Hematopoietic multipotent progenitor cell treated with erythropoietin and hydrocortisone succinate and interleukin-3 and kit ligand, for 4 days (in vitro differentiated cells): ENCODE results near the gene ZBTB46.
A peak's percentile ranks its signal among the peaks of the same experiment; 100 is the strongest.
"Not testable (repeated sequence)": the region's sequence is repeated elsewhere in the genome, so short reads cannot be mapped to it uniquely, and the experiment has no call there.

ENCODE experiments used
- DNase-seq: peaks from one replicate; pipeline ENCODE4 v3.0.0-alpha.2; 2015

The ZBTB46 gene

GRCh38 chr20:63857764-63858392, 26.8 kb upstream of the ZBTB46 start:
- no peak for DNase-seq

- DNase-seq = no peak
Observed at GRCh38 chr20:63856098-63856511, 25.0 kb upstream of the ZBTB46 start.

GRCh38 chr20:63855363-63856097, 24.5 kb upstream of the ZBTB46 start:
- no peak for DNase-seq

GRCh38 chr20:63854766-63855362, 23.8 kb upstream of the ZBTB46 start:
- no peak for DNase-seq

GRCh38 chr20:63854069-63854765, 23.2 kb upstream of the ZBTB46 start:
- peak; percentile 60 for DNase-seq

- not testable (repeated sequence) for DNase-seq
Observed at GRCh38 chr20:63853733-63854068, 22.6 kb upstream of the ZBTB46 start.

- DNase-seq = not testable (repeated sequence)
Observed at GRCh38 chr20:63851548-63851943, 20.5 kb upstream of the ZBTB46 start.

- no peak for DNase-seq
Observed at GRCh38 chr20:63850689-63851547, 19.9 kb upstream of the ZBTB46 start.

GRCh38 chr20:63848003-63848911, 17.2 kb upstream of the ZBTB46 start:
- DNase-seq = no peak

- DNase-seq = peak; percentile 77
Observed at GRCh38 chr20:63847237-63848002, 16.4 kb upstream of the ZBTB46 start.

- no peak for DNase-seq
Observed at GRCh38 chr20:63846888-63847236, 15.8 kb upstream of the ZBTB46 start.

GRCh38 chr20:63846128-63846771, 15.2 kb upstream of the ZBTB46 start:
- peak; percentile 71 for DNase-seq

GRCh38 chr20:63844511-63844991, 13.5 kb upstream of the ZBTB46 start:
- peak; percentile 79 for DNase-seq

GRCh38 chr20:63843778-63844177, 12.7 kb upstream of the ZBTB46 start:
- peak; percentile 49 for DNase-seq

- DNase-seq = no peak
Observed at GRCh38 chr20:63843222-63843621, 12.2 kb upstream of the ZBTB46 start.

GRCh38 chr20:63842258-63842657, 11.2 kb upstream of the ZBTB46 start:
- no peak for DNase-seq

GRCh38 chr20:63840405-63840828, 9.4 kb upstream of the ZBTB46 start:
- no peak for DNase-seq

GRCh38 chr20:63839620-63840019, 8.6 kb upstream of the ZBTB46 start:
- DNase-seq = no peak

GRCh38 chr20:63837479-63837878, 6.4 kb upstream of the ZBTB46 start:
- DNase-seq = no peak
